Measurements from ENCODE around the gene CCDC24.
A peak's percentile ranks its signal among the peaks of the same experiment; 100 is the strongest.

CCDC24 gene

GRCh38 chr1:44034423-44034822 lies 43.0 kb downstream of the CCDC24 start:
- no peak for DNase-seq
- intact Hi-C loops (cut with DNase I) = loop anchor here (10.0 kb wide), 1 partner anchor 90 kb away; the partner anchor contains the start of gene IPO13

DNA sequence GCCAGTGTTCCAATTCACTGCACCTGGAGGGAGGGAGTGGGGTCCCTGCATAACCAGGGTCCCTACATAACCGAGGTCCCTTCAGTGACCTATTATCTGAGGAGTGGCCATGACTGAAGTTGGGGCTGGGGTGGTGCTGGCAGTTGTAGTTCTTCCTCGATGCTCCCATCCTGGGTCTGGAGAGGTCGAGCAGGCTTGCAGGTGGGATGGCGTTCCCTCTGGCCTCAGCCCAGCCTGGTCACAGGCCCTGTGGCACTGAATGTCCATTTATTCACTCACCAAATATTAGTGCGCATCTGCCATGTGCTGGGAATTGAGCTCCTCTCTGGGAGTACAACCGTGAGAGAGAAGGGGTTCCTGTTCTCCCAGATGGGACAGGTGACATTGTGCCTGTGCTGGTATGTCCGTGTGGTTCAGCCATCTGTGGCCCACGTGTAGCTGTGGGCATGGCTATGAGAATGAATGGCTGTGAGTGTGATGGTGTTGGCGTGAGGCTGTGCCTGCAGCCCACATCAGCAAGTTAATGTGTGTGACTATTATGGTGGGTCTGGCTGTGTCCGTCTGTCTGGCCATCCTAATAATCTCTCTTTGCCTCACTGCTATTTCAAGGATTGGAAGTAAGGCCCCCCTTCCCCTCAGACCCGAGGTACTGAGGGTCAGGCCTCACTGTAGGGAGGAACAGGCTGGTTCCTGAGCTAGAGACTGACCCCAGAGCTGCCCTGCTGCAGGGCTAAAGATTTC lies 43.7 kb downstream of the CCDC24 start:
- intact Hi-C loops (cut with DNase I) = loop anchor here (5.0 to 10.0 kb wide), 2 partner anchors 90 to 273 kb away; partner anchors contain the start of gene IPO13
- peak in 1 of 10 donors; percentile 61 for DNase-seq

DNA sequence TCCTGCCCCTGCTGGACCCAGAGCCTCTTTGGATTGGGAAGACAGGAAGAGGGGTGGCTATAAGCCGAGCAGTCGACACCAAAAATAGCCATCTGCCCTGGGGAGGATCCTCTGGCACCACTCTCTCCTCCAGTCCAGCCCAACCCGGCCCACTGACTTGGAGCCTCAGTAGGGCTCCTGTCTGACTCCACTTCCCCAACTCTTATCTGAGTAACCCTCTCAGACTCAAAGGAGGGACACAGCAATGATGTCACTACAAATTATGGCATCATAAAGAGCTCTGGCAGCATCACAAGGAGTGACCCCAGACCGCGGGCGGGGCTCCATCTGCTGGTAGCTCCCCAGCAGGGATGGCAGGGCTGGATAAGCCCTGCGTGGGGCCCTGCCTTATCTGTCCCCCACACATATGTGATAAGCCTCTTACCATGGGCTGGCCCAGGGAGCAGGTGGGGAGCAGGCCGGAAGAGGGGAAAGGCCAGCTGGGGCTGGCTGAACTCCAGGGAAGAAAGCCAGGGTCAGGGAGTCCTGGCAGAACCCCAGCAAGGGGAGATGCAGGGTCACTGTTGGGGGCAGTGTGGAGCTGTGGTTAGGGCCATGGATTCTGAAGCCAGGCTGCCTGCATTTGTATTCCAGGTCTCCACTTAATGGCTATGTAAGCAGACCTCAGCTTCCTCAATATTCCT lies 44.5 kb downstream of the CCDC24 start:
- no peak for DNase-seq
- intact Hi-C loops (cut with DNase I) = loop anchor here (1.0 to 10.0 kb wide), 3 partner anchors 31 to 274 kb away; partner anchors contain the start of gene IPO13

DNA sequence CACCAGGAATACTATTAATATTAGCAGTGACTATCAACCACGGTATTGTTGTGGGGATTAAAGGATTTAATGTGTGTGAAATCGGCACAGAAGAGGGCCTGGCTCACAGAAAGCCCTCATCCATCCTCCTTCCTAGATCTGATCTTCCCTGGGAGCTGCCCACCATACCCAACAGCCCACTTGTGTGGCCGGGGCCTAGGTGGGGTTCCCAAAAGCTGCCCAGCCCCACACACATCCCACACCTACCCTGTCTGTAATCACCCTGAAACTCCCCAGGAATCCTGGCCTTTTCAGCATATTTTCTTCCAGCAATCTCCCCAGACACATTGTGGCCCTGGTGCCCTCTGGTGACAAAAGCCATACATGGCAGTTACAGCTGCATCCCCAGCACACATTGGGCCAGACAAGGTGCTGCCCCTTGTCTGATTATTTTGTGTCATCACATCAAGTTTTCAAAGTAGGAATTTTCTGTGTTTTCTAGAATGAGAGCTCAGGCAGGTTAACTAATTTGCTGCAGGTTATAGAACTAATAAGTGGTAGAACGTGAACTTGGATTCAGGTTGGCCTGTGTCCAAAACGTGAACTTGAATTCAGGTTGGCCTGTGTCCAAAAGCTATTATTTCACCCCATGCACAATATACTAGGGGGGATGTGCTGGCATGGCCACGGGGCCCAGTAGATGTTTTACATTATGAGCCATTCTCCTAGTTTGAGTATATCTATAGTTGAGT lies 45.2 kb downstream of the CCDC24 start:
- intact Hi-C loops (cut with DNase I) = loop anchor here (1.0 to 10.0 kb wide), 3 partner anchors 31 to 274 kb away; partner anchors contain the start of gene IPO13
- peak in 8 of 10 donors; percentile 72 to 95 (median 76) for DNase-seq

GRCh38 chr1:44037154-44037553 lies 45.8 kb downstream of the CCDC24 start:
- intact Hi-C loops (cut with DNase I) = loop anchor here (5.0 to 10.0 kb wide), 2 partner anchors 92 to 275 kb away; partner anchors contain the start of gene IPO13
- no peak for DNase-seq

DNA sequence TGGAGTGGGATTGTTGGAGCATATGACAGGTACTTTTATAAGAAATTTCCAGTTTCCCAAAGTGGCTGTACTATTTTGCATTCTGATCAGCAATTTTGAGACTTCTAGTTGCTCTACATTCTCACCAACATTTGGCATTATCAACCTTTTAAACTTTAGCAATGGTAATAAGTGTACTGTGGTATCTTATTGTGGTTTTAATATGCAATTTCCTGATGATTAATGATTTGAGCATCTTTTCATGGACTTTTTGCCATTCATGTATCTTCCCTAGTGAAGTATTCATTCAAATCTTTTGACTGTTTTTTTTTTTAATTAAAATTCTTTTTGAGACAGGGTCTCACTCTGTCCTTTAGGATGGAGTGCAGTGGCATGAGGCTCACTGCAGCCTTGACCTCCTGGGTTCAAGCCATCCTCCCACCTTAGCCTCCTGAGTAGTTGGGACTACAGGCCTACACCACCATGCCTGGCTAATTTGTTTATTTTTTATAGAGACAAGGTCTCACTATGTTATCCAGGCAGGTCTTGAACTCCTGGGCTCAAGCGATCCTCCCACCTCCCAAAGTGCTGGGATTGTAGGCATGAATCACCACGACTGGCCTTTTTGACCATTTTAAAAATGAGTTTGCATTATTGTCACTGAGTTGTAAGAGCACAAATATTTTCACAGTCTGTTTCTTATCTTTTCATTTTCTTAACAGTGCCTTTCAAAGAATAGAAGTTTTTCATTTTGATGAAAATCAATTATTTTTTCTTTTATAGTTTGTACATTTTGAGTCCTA lies 47.7 kb downstream of the CCDC24 start:
- intact Hi-C loops (cut with DNase I) = loop anchor here (5.0 to 10.0 kb wide), 2 partner anchors 94 to 277 kb away; partner anchors contain the start of gene IPO13
- no peak for DNase-seq

GRCh38 chr1:44040418-44040817 lies 49.0 kb downstream of the CCDC24 start:
- intact Hi-C loops (cut with DNase I) = no loop called here
- DNase-seq = no peak

DNA sequence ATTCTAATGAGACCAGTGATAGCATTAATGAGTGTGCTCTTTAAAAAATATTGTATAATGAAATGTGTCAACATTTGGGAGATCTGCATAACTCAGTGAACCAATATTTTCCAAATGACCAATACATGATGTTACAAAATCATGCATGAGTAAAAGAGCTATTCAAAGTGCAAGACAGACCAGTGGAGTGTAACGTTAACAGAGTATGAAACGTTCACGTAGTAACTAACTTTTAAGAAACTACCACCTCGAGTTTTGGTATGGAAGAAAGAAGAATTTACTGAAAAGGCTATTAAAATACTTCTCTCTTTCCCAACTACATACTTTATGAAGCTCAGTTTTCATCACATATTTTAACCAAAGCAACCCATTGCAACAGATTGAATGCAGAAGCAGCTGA lies 49.4 kb downstream of the CCDC24 start:
- intact Hi-C loops (cut with DNase I) = no loop called here
- no peak for DNase-seq

DNA sequence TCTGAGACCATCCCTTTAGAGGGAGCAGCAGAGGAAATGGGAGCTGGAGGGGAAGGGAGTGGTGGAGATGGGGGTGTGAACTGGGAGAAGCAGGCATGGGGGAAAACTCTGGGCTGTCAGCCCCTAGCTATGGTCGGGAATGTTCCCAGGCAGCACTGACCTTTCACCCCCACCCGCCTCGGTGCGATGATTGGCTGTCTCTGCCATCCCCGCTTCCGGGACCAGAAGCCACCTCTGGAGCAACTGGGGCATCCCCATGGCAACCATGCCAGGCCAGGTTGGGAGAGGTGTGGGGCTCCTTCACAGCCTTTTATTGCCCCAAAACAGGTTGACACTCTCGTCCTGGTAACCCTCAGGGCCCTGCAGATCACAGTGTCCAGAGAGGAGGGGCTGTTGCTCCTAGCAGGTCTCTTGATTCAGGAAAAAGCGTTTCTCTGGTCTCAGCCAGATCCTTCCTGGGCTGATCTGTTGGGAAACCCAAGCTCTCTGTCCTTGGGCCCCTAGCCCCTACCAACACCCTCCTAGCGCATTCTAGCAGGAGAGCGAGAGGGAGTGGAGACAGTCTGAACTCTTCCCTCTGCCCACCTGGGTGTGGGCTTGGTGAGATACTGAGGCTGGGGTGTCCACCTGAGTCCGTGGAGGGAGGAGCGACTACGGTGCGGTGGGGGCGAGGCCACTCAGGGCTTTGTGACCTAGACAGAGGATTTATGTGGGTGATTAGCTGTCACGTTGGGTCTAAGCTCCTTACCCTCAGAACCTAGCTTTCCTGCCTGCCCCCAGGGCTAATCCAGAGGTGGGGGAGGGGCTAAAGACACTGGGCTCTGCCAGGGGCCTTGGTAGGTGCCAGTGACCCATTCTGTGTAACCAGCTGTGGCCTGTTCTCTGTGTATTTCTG lies 52.0 kb downstream of the CCDC24 start:
- DNase-seq = no peak
- intact Hi-C loops (cut with DNase I) = no loop called here

- intact Hi-C loops (cut with DNase I) = no loop called here
- DNase-seq = no peak
Observed at GRCh38 chr1:44044071-44044801, 52.8 kb downstream of the CCDC24 start.

DNA sequence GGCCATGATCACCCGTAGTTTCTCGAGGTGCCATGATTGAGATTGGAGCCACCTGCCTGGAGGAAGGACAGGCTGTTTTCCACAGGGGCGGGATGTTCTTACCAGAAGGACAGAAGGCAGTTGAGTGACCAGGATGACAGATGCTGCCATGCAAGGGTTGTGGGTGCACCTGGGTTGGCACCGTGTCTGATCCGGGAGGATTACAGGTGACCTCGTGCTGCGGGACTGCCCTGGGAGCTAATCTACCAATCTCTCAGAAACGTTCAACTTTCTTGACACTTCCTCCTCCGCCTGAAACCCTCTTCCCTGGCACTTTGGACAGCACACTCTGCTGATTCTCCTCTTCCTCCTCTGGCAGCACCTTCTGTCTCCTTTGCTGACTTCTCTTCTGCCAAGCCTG lies 53.7 kb downstream of the CCDC24 start:
- intact Hi-C loops (cut with DNase I) = loop anchor here (5.0 kb wide), 1 partner anchor 518 kb away; no protein-coding TSS in a partner anchor
- no peak for DNase-seq
